Smooth muscle cell of bladder (primary cell): ENCODE results near the gene NAGS. TPM values are rescaled to one million over a fixed set of nuclear protein-coding genes. Genes with fewer than 3 reads are reported as not detected.

ENCODE experiments used
- total RNA-seq: library from RNA; depleted of rRNA; stranded (reverse); fragments of >200 nt; gene quantifications from 2 replicates; pipeline ENCODE4 v1.2.3, GENCODE V29; 2014

NAGS gene, protein sequence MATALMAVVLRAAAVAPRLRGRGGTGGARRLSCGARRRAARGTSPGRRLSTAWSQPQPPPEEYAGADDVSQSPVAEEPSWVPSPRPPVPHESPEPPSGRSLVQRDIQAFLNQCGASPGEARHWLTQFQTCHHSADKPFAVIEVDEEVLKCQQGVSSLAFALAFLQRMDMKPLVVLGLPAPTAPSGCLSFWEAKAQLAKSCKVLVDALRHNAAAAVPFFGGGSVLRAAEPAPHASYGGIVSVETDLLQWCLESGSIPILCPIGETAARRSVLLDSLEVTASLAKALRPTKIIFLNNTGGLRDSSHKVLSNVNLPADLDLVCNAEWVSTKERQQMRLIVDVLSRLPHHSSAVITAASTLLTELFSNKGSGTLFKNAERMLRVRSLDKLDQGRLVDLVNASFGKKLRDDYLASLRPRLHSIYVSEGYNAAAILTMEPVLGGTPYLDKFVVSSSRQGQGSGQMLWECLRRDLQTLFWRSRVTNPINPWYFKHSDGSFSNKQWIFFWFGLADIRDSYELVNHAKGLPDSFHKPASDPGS
- 0.55 and 0.71 TPM in 2 replicates for total RNA-seq

DNA sequence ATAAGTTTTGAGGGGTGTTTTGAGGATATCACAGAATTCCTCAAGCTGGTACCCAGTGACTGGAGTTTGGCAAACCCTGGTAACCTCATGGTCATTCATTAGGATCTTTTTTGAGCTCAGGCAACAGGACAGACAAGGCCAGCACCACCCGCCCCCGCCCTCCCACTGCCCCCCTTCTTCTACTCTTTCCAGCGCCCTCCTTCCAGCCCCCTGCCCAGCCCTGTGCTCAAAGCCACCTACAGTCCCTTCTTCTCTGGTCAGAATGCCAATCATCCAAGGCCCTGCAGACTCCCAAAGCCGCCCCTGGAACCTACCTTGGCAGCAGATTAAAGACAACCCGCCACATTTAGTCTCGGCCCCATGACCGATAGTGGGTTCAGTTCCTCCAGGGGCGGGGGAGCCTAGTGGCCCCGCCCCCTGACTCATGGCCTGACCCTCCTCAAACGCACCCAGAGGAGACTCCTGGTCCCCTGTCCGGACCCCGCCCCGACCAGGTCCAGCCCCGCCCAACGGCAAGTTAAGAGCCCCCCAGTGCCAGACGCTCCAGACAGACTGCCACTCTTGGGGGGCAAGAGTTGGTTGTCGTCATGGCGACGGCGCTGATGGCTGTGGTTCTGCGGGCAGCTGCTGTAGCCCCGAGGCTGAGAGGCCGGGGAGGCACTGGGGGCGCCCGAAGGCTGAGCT, at the start of gene NAGS:
TSS of gene NAGS (plus strand) at position 546 of the 684 bp plus-strand sequence. CDS start at position 588, 42 bp downstream.

DNA sequence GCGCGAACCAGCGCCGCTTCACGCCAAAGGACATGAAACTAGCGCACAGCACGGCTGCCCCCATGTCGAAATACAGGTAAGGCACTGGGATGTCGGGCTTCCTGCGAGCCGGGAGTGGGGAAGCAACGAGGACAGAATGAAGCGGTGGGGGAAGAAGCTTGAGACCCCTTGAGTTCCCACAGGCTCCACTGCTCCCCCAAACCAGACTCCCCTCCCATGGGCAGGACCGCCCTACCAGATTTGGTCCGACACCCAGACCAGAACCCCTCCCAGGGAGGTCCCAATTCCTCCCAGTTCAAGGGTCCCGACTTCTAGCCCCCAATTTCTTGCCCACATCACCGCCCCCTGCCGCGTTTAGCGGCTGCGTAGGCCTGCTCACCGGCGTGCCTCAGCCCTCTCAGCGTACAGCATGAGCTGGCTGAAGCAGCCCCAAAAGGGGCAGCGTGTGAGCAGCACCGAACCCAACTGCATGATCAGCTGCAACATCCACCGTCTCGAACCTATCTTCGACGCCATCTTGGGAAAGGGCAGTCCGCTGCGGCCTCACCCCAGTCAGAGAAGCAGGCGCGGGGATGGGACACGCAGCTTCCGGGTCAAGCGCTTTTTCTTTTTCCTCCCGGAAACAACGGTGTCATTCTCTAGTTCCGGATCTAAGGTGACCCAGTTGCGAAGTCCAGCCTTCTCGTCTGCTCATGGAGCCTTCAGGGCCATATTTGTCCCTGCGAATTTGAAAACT, 10.2 kb downstream of the NAGS start, which contains the start of gene TMEM101:
TSS of gene TMEM101 (minus strand) at position 527 of the 736 bp plus-strand sequence. CDS start at position 516, 11 bp downstream.

Other genes with a start within 250 kb of the NAGS start
- gene SOST, start 245.8 kb upstream of the NAGS start, total RNA-seq = not detected in 2 replicates
- 38.4 and 59.7 TPM in 2 replicates for gene DUSP3, start 225.6 kb upstream of the NAGS start, total RNA-seq
- under 0.01 TPM in 2 replicates for gene CFAP97D1, start 224.2 kb upstream of the NAGS start, total RNA-seq
- gene MPP3, start 171.5 kb upstream of the NAGS start, total RNA-seq = 7.8 and 10.0 TPM in 2 replicates
- not detected in 2 replicates for gene CD300LG, start 157.4 kb upstream of the NAGS start, total RNA-seq
- 2.0 and 3.0 TPM in 2 replicates for gene MPP2, start 97.1 kb upstream of the NAGS start, total RNA-seq
- not detected in 2 replicates for gene PPY, start 62.1 kb upstream of the NAGS start, total RNA-seq
- gene PYY, start 50.7 kb upstream of the NAGS start, total RNA-seq = not detected in 2 replicates
- 93.0 and 101 TPM in 2 replicates for gene TMEM101, start 10.3 kb downstream of the NAGS start, total RNA-seq
- gene LSM12, start 62.0 kb downstream of the NAGS start, total RNA-seq = 23.4 and 26.3 TPM in 2 replicates
- 15.4 and 18.9 TPM in 2 replicates for gene G6PC3, start 66.1 kb downstream of the NAGS start, total RNA-seq
- gene HDAC5, start 119.0 kb downstream of the NAGS start, total RNA-seq = 43.7 and 55.7 TPM in 2 replicates
- gene HROB, start 137.3 kb downstream of the NAGS start, total RNA-seq = 0.74 and 1.3 TPM in 2 replicates
- under 0.01 and 0.09 TPM in 2 replicates for gene ASB16, start 166.1 kb downstream of the NAGS start, total RNA-seq
- gene TMUB2, start 182.3 kb downstream of the NAGS start, total RNA-seq = 24.7 and 32.9 TPM in 2 replicates
- 25.9 and 31.5 TPM in 2 replicates for gene ATXN7L3, start 195.3 kb downstream of the NAGS start, total RNA-seq
- gene UBTF, start 215.1 kb downstream of the NAGS start, total RNA-seq = 42.1 and 56.9 TPM in 2 replicates